Measurements from ENCODE around the gene CCNL1. TPM values are rescaled to one million over a fixed set of nuclear protein-coding genes. Genes with fewer than 3 reads are reported as not detected.
A peak's percentile ranks its signal among the peaks of the same experiment; 100 is the strongest.
"Not testable (repeated sequence)": the region's sequence is repeated elsewhere in the genome, so short reads cannot be mapped to it uniquely, and the experiment has no call there.

CCNL1 gene
- total RNA-seq, 2 experiments from 2014 or later: 206 to 214 TPM

- CTCF ChIA-PET: interaction anchor here (3.0 to 4.0 kb wide), 2 partner anchors 8 to 30 kb away, joined by 11 to 13 read pairs; no protein-coding TSS in a partner anchor
- Mint-ChIP-seq H3K27ac (no peak overlapping the region), H3K27me3 (ENCODE audit: low read depth) (no peaks in the 10 kb centered on the region), H3K36me3 (ENCODE audit: low read depth) (no peaks in the 10 kb centered on the region), H3K9me3 (no peaks in the 10 kb centered on the region), H3K4me3 (no peak overlapping the region), H3K4me1 (ENCODE audit: low read depth) (peaks cover 19% of the 10 kb centered on the region)
- DNase-seq: no peak
- intact Hi-C loops (cut with micrococcal nuclease): no loop called here
Measured at GRCh38 chr3:157107037-157107436, 52.9 kb downstream of the CCNL1 start.

- H3K27me3 Mint-ChIP-seq (ENCODE audit: low read depth): no peaks in the 10 kb centered on the region
- intact Hi-C loops (cut with micrococcal nuclease): no loop called here
- H3K4me1 Mint-ChIP-seq (ENCODE audit: low read depth): peaks cover 21% of the 10 kb centered on the region
- no peak overlapping the region for H3K4me3 Mint-ChIP-seq
- no peaks in the 10 kb centered on the region for H3K36me3 Mint-ChIP-seq (ENCODE audit: low read depth)
- CTCF ChIA-PET: interaction anchor here (0.6 to 4.0 kb wide), 5 partner anchors 10 to 562 kb away, joined by 3 to 13 read pairs (median 8); no protein-coding TSS in a partner anchor
- H3K27ac Mint-ChIP-seq: no peak overlapping the region
- DNase-seq: no peak
- no peaks in the 10 kb centered on the region for H3K9me3 Mint-ChIP-seq
Measured at GRCh38 chr3:157104928-157105652, 54.9 kb downstream of the CCNL1 start.

- no peak overlapping the region for H3K27ac Mint-ChIP-seq
- H3K27me3 Mint-ChIP-seq (ENCODE audit: low read depth): no peaks in the 10 kb centered on the region
- DNase-seq: no peak
- no peaks in the 10 kb centered on the region for H3K9me3 Mint-ChIP-seq
- intact Hi-C loops (cut with micrococcal nuclease): no loop called here
- H3K4me1 Mint-ChIP-seq (ENCODE audit: low read depth): peaks cover 27% of the 10 kb centered on the region
- no peak overlapping the region for H3K4me3 Mint-ChIP-seq
- CTCF ChIA-PET: interaction anchor here (0.6 to 4.0 kb wide), 6 partner anchors 11 to 562 kb away, joined by 3 to 13 read pairs (median 6); no protein-coding TSS in a partner anchor
- H3K36me3 Mint-ChIP-seq (ENCODE audit: low read depth): no peaks in the 10 kb centered on the region
Measured at GRCh38 chr3:157104521-157104920, 55.4 kb downstream of the CCNL1 start.

GRCh38 chr3:157103860-157104259 lies 56.1 kb downstream of the CCNL1 start:
- intact Hi-C loops (cut with micrococcal nuclease): loop anchor here (1.0 kb wide), 2 partner anchors 18 to 24 kb away; no protein-coding TSS in a partner anchor
- CTCF ChIA-PET: interaction anchor here (0.5 to 3.0 kb wide), 7 partner anchors 11 to 545 kb away, joined by 3 to 12 read pairs (median 5); no protein-coding TSS in a partner anchor
- H3K27me3 Mint-ChIP-seq (ENCODE audit: low read depth): no peaks in the 10 kb centered on the region
- no peaks in the 10 kb centered on the region for H3K36me3 Mint-ChIP-seq (ENCODE audit: low read depth)
- peaks cover 33% of the 10 kb centered on the region for H3K4me1 Mint-ChIP-seq (ENCODE audit: low read depth)
- H3K4me3 Mint-ChIP-seq: no peak overlapping the region
- no peak for DNase-seq
- no peak overlapping the region for H3K27ac Mint-ChIP-seq
- no peaks in the 10 kb centered on the region for H3K9me3 Mint-ChIP-seq

GRCh38 chr3:157103280-157103679 lies 56.7 kb downstream of the CCNL1 start:
- CTCF ChIA-PET: interaction anchor here (0.5 to 3.0 kb wide), 7 partner anchors 11 to 544 kb away, joined by 3 to 12 read pairs (median 4); no protein-coding TSS in a partner anchor
- no peak overlapping the region for H3K4me3 Mint-ChIP-seq
- no peaks in the 10 kb centered on the region for H3K9me3 Mint-ChIP-seq
- H3K4me1 Mint-ChIP-seq (ENCODE audit: low read depth): peaks cover 39% of the 10 kb centered on the region
- no peaks in the 10 kb centered on the region for H3K27me3 Mint-ChIP-seq (ENCODE audit: low read depth)
- no peak overlapping the region for H3K27ac Mint-ChIP-seq
- no peaks in the 10 kb centered on the region for H3K36me3 Mint-ChIP-seq (ENCODE audit: low read depth)
- intact Hi-C loops (cut with micrococcal nuclease): loop anchor here (1.0 kb wide), 2 partner anchors 19 to 25 kb away; no protein-coding TSS in a partner anchor
- peak; percentile 40 for DNase-seq

GRCh38 chr3:157102595-157102994 lies 57.4 kb downstream of the CCNL1 start:
- H3K4me1 Mint-ChIP-seq (ENCODE audit: low read depth): peaks cover 41% of the 10 kb centered on the region
- intact Hi-C loops (cut with micrococcal nuclease); H3K4me3 Mint-ChIP-seq: not testable (repeated sequence)

GRCh38 chr3:157102098-157102497 lies 57.8 kb downstream of the CCNL1 start:
- H3K4me1 Mint-ChIP-seq (ENCODE audit: low read depth): peaks cover 41% of the 10 kb centered on the region
- intact Hi-C loops (cut with micrococcal nuclease): no loop called here
- H3K4me3 Mint-ChIP-seq: no peak overlapping the region

More at GRCh38 chr3:157102595-157102994, 57.4 kb downstream of the CCNL1 start:
- H3K9me3 Mint-ChIP-seq; H3K36me3 Mint-ChIP-seq (ENCODE audit: low read depth); H3K27me3 Mint-ChIP-seq (ENCODE audit: low read depth); H3K27ac Mint-ChIP-seq; DNase-seq: not testable (repeated sequence)
- CTCF ChIA-PET: interaction anchor here (0.8 to 3.0 kb wide), 3 partner anchors 10 to 12 kb away, joined by 3 to 12 read pairs (median 3); no protein-coding TSS in a partner anchor

GRCh38 chr3:157101486-157101885 lies 58.5 kb downstream of the CCNL1 start:
- Mint-ChIP-seq H3K27me3 (ENCODE audit: low read depth) (no peaks in the 10 kb centered on the region), H3K4me1 (ENCODE audit: low read depth) (peaks cover 41% of the 10 kb centered on the region), H3K27ac (no peak overlapping the region), H3K9me3 (no peaks in the 10 kb centered on the region), H3K36me3 (ENCODE audit: low read depth) (no peaks in the 10 kb centered on the region), H3K4me3 (no peak overlapping the region)
- DNase-seq: no peak
- CTCF ChIA-PET: interaction anchor here (3.0 kb wide), 1 partner anchor 9 kb away, joined by 12 read pairs; no protein-coding TSS in a partner anchor
- intact Hi-C loops (cut with micrococcal nuclease): no loop called here

More at GRCh38 chr3:157102098-157102497, 57.8 kb downstream of the CCNL1 start:
- no peaks in the 10 kb centered on the region for H3K9me3 Mint-ChIP-seq
- H3K27ac Mint-ChIP-seq: no peak overlapping the region
- no peaks in the 10 kb centered on the region for H3K27me3 Mint-ChIP-seq (ENCODE audit: low read depth)
- CTCF ChIA-PET: interaction anchor here (3.0 kb wide), 1 partner anchor 10 kb away, joined by 12 read pairs; no protein-coding TSS in a partner anchor
- no peaks in the 10 kb centered on the region for H3K36me3 Mint-ChIP-seq (ENCODE audit: low read depth)
- no peak for DNase-seq

GRCh38 chr3:157100608-157101396 lies 59.1 kb downstream of the CCNL1 start:
- intact Hi-C loops (cut with micrococcal nuclease): loop anchor here (1.0 kb wide), 1 partner anchor 12 kb away; no protein-coding TSS in a partner anchor
- Mint-ChIP-seq H3K4me3 (no peak overlapping the region), H3K27ac (no peak overlapping the region)

GRCh38 chr3:157100096-157100477 lies 59.9 kb downstream of the CCNL1 start:
- CTCF ChIA-PET: interaction anchor here (0.9 to 1.4 kb wide), 3 partner anchors 11 to 39 kb away, joined by 3 to 6 read pairs (median 4); no protein-coding TSS in a partner anchor
- Mint-ChIP-seq H3K4me1 (ENCODE audit: low read depth) (peaks cover 41% of the 10 kb centered on the region), H3K27ac (peak overlapping the region; percentile 18)

More at GRCh38 chr3:157100608-157101396, 59.1 kb downstream of the CCNL1 start:
- no peak for DNase-seq
- CTCF ChIA-PET: interaction anchor here (1.0 to 3.0 kb wide), 2 partner anchors 8 to 38 kb away, joined by 3 to 12 read pairs; no protein-coding TSS in a partner anchor
- H3K27me3 Mint-ChIP-seq (ENCODE audit: low read depth): no peaks in the 10 kb centered on the region
- H3K9me3 Mint-ChIP-seq: no peaks in the 10 kb centered on the region
- no peaks in the 10 kb centered on the region for H3K36me3 Mint-ChIP-seq (ENCODE audit: low read depth)
- peaks cover 41% of the 10 kb centered on the region for H3K4me1 Mint-ChIP-seq (ENCODE audit: low read depth)

GRCh38 chr3:157099326-157100095 lies 60.4 kb downstream of the CCNL1 start:
- intact Hi-C loops (cut with micrococcal nuclease): loop anchor here (1.0 kb wide), 1 partner anchor 10 kb away; no protein-coding TSS in a partner anchor
- H3K4me1 Mint-ChIP-seq (ENCODE audit: low read depth): peaks cover 40% of the 10 kb centered on the region
- CTCF ChIA-PET: interaction anchor here (0.9 to 1.6 kb wide), 4 partner anchors 10 to 39 kb away, joined by 3 to 6 read pairs (median 5); no protein-coding TSS in a partner anchor
- H3K36me3 Mint-ChIP-seq (ENCODE audit: low read depth): no peaks in the 10 kb centered on the region
- H3K4me3 Mint-ChIP-seq: no peak overlapping the region
- H3K27me3 Mint-ChIP-seq (ENCODE audit: low read depth): no peaks in the 10 kb centered on the region
- no peaks in the 10 kb centered on the region for H3K9me3 Mint-ChIP-seq
- peak; percentile 18 for DNase-seq
- peak overlapping the region; percentile 50 for H3K27ac Mint-ChIP-seq

More at GRCh38 chr3:157100096-157100477, 59.9 kb downstream of the CCNL1 start:
- H3K27me3 Mint-ChIP-seq (ENCODE audit: low read depth): no peaks in the 10 kb centered on the region
- no peaks in the 10 kb centered on the region for H3K36me3 Mint-ChIP-seq (ENCODE audit: low read depth)
- no peaks in the 10 kb centered on the region for H3K9me3 Mint-ChIP-seq
- intact Hi-C loops (cut with micrococcal nuclease): loop anchor here (1.0 kb wide), 1 partner anchor 11 kb away; no protein-coding TSS in a partner anchor
- H3K4me3 Mint-ChIP-seq: no peak overlapping the region
- DNase-seq: peak; percentile 62
